ENCODE data around the gene SLC22A17.

SLC22A17 gene

GRCh38 chr14:23370221-23370620, 17.5 kb upstream of the SLC22A17 start:
- Histone ChIP-seq H3K36me3 (ENCODE audit: control insufficient read depth, insufficient read depth, low read length) (no peaks in the 10 kb centered on the region), H3K4me3 (replicated peaks; ENCODE audit: low read depth, low read length) (no peak overlapping the region), H3K27me3 (replicated peaks; ENCODE audit: control insufficient read depth, insufficient read depth, low read length) (peaks cover 2% of the 10 kb centered on the region; the same call in 1 of the 2 replicates)
- no peak for DNase-seq (ENCODE audit: extremely low read depth, insufficient read length)
- no peak for TF ChIP-seq CTCF (IDR thresholded peaks at IDR 0.05; ENCODE audit: insufficient read depth, low read length, poor library complexity, severe bottlenecking)

GRCh38 chr14:23366426-23366921, 13.8 kb upstream of the SLC22A17 start:
- no peak for TF ChIP-seq CTCF (IDR thresholded peaks at IDR 0.05; ENCODE audit: insufficient read depth, low read length, poor library complexity, severe bottlenecking)
- Histone ChIP-seq H3K36me3 (ENCODE audit: control insufficient read depth, insufficient read depth, low read length) (no peaks in the 10 kb centered on the region), H3K27me3 (replicated peaks; ENCODE audit: control insufficient read depth, insufficient read depth, low read length) (peaks cover 2% of the 10 kb centered on the region; the same call in 1 of the 2 replicates), H3K4me3 (replicated peaks; ENCODE audit: low read depth, low read length) (no peak overlapping the region)
- no peak for DNase-seq (ENCODE audit: extremely low read depth, insufficient read length)

GRCh38 chr14:23365732-23366425, 13.2 kb upstream of the SLC22A17 start:
- no peak for DNase-seq (ENCODE audit: extremely low read depth, insufficient read length)
- no peak for TF ChIP-seq CTCF (IDR thresholded peaks at IDR 0.05; ENCODE audit: insufficient read depth, low read length, poor library complexity, severe bottlenecking)
- Histone ChIP-seq H3K4me3 (replicated peaks; ENCODE audit: low read depth, low read length) (no peak overlapping the region), H3K36me3 (ENCODE audit: control insufficient read depth, insufficient read depth, low read length) (no peaks in the 10 kb centered on the region), H3K27me3 (replicated peaks; ENCODE audit: control insufficient read depth, insufficient read depth, low read length) (peaks cover 2% of the 10 kb centered on the region; the same call in 1 of the 2 replicates)

- no peak within 1 kb of the TSS for H3K4me3 ChIP-seq (replicated peaks; ENCODE audit: low read depth, low read length)
- TF ChIP-seq CTCF (IDR thresholded peaks at IDR 0.05; ENCODE audit: insufficient read depth, low read length, poor library complexity, severe bottlenecking): no peak
- DNase-seq (ENCODE audit: extremely low read depth, insufficient read length): no peak
- H3K36me3 ChIP-seq (ENCODE audit: control insufficient read depth, insufficient read depth, low read length): no peaks in the 10 kb centered on the region
- H3K27me3 ChIP-seq (replicated peaks; ENCODE audit: control insufficient read depth, insufficient read depth, low read length): peaks cover 2% of the 10 kb centered on the region; the same call in 1 of the 2 replicates
These were observed 12.5 kb upstream of the SLC22A17 start, which contains the start of gene EFS for GRCh38 chr14:23365036-23365731. Gene EFS, minus strand, starts transcription at chr14:23365172. Its CDS starts 147 bp downstream, at chr14:23365025.

- Histone ChIP-seq H3K27me3 (replicated peaks; ENCODE audit: control insufficient read depth, insufficient read depth, low read length) (peaks cover 2% of the 10 kb centered on the region; the same call in 1 of the 2 replicates), H3K36me3 (ENCODE audit: control insufficient read depth, insufficient read depth, low read length) (no peaks in the 10 kb centered on the region), H3K4me3 (replicated peaks; ENCODE audit: low read depth, low read length) (no peak overlapping the region)
- DNase-seq (ENCODE audit: extremely low read depth, insufficient read length): no peak
- no peak for TF ChIP-seq CTCF (IDR thresholded peaks at IDR 0.05; ENCODE audit: insufficient read depth, low read length, poor library complexity, severe bottlenecking)
These were observed 11.7 kb upstream of the SLC22A17 start for GRCh38 chr14:23364164-23365035.
